ENCODE measurements around the gene KCNJ6.
A peak's percentile ranks its signal among the peaks of the same experiment; 100 is the strongest.
"Not testable (repeated sequence)": the region's sequence is repeated elsewhere in the genome, so short reads cannot be mapped to it uniquely, and the experiment has no call there.

The KCNJ6 gene, protein sequence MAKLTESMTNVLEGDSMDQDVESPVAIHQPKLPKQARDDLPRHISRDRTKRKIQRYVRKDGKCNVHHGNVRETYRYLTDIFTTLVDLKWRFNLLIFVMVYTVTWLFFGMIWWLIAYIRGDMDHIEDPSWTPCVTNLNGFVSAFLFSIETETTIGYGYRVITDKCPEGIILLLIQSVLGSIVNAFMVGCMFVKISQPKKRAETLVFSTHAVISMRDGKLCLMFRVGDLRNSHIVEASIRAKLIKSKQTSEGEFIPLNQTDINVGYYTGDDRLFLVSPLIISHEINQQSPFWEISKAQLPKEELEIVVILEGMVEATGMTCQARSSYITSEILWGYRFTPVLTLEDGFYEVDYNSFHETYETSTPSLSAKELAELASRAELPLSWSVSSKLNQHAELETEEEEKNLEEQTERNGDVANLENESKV

GRCh38 chr21:37916310-37917051 is at the start of gene KCNJ6:
KCNJ6 (minus strand) TSS chr21:37916457; CDS start chr21:37840682, 75,775 bp downstream.
- DNase-seq, result peak; percentile 15
- ATAC-seq, result no peak

- ATAC-seq (no peak), DNase-seq (no peak)
Observed at GRCh38 chr21:37965088-37965805, 49.0 kb upstream of the KCNJ6 start.

DNA sequence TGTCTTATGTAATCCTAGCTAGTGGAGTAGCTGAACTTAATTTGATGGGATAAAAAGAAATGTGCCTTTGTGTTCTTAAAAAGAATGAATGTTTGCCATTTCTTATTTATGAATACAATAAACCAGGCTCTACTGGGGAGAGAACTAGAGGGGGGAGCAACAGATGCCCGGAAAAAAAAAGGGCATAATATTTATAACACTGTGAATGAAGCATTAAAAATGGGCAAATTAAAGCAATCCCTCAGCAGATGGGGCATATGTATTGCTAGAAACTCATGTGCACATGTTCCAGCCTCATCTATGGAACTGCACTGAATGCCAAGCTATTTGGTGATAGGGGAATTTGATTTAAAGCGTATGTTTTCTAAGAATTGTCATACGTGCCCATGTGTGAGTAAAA is 42.3 kb upstream of the KCNJ6 start:
- ATAC-seq (no peak), DNase-seq (no peak)

GRCh38 chr21:37956772-37957171 is 40.5 kb upstream of the KCNJ6 start:
- ATAC-seq, result no peak
- no peak for DNase-seq

GRCh38 chr21:37945036-37945435 is 28.8 kb upstream of the KCNJ6 start:
- no peak for ATAC-seq
- DNase-seq, result no peak

DNA sequence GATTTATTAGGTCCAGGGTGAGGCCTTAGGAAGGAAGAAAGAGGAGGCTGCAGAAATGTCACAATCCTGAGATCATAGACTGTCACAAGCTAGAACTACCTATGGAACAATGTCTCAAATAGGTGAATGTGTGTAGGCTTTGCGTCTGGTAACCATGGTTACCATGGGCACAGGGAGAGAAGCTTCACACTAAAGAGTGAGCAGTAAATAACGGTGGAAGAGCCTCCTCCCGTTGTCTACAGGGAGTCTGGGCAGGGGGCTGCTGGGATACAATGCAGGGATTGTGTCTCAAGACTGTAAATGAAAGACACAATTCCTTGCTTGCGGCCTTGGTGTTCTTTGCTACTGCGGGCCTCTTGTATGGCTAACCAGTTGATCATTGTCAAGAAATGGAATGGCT is 28.2 kb upstream of the KCNJ6 start:
- ATAC-seq (no peak), DNase-seq (no peak)

DNA sequence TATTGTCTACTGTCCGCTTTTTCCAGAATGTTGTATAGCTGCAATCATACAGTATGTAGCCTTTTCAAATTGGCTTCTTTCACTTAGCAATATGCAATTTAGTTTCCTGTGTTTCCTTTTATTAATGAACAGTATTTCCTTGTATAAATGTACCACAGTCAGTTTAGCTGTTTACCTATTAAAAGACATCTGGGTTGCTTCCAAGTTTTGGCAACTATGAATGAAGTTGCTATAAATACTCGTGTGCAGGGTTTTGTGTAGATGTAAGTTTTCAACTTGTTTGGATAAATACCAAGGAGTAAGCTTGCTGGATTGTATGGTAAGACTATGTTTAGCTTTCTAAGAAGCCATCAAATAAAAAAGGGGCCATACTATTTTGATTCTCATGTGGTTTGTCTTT is 24.4 kb upstream of the KCNJ6 start:
- no peak for ATAC-seq

DNA sequence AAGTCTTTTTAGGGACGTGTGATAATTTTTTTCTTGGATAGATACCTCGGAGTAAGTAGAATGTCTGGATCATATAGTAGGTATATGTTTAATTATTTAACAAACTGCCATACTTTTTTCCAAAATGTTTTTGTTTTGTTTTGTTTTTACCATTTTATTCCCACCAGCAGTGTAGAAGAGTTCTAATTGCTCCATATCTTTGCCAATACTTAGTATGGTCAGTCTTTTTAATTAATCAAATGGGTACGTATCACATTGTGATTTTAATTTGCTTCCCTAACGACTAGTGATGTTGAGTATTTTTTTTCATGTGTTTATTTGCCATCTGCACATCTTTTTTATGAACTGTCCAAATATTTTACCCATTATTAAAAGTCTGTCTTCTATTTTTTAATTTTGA is 23.6 kb upstream of the KCNJ6 start:
- no peak for ATAC-seq
- no peak for DNase-seq

More for the DNA sequence above, 24.4 kb upstream of the KCNJ6 start:
- DNase-seq, result no peak

GRCh38 chr21:37939251-37939650 is 23.0 kb upstream of the KCNJ6 start:
- DNase-seq (no peak), ATAC-seq (no peak)

- no peak for DNase-seq
- no peak for ATAC-seq
Observed at GRCh38 chr21:37937668-37938067, 21.4 kb upstream of the KCNJ6 start.

DNA sequence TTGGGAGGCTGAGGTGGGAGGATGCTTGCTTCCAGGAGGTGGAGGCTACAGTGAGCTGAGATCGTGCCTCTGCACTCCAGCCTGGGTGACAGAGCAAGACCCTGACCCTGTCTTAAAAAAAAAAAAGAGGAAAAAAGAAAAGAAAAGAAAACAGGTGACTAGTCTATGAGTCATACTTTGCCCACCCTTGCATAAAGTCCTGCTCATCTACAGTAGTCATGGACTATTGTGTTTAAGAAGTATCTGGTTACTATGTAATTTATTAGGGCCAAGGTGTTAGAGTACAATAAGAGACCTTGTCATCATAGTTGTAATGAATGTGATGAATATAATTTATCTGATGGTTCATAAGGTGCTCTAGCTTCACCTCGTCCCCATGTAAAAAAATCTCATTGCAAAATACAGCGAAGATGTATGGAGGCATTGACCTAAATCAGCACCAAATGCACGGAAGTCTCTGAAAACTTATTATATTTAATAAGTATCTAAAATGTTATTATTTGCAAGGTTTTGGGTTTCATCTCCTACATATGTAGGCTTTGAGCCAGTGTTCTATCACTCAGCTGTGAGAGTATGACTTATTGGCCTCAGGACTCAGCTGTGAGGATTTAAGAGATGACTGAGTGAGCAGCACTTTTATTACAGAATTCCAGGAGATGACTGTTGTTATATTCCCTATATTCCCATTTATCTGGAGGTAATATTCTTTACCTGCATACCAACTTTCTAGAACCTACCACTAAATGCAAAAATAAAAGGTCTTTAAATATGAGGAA is 19.9 kb upstream of the KCNJ6 start:
- DNase-seq, result no peak

DNA sequence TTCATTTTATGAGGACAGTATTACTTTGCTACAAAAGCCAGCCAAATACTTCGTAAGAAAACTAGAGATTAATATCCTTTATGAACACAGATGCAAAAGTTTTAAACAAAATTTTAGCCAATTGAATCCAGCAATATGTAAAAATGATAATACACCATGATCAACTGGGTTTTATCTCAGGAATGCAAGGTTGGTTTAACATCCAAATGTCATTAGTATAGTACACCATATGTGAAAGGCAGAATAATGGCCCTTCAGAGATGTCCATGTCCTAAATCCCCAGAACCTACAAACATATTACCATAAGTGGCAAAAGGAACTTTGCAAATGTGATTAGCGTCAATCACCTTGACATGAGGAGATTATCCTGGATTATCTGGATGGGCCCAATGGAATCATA is 16.7 kb upstream of the KCNJ6 start:
- ATAC-seq (no peak), DNase-seq (no peak)

More for the DNA sequence above, 19.9 kb upstream of the KCNJ6 start:
- no peak for ATAC-seq

- ATAC-seq (no peak), DNase-seq (no peak)
Observed at GRCh38 chr21:37927711-37928110, 11.5 kb upstream of the KCNJ6 start.

DNA sequence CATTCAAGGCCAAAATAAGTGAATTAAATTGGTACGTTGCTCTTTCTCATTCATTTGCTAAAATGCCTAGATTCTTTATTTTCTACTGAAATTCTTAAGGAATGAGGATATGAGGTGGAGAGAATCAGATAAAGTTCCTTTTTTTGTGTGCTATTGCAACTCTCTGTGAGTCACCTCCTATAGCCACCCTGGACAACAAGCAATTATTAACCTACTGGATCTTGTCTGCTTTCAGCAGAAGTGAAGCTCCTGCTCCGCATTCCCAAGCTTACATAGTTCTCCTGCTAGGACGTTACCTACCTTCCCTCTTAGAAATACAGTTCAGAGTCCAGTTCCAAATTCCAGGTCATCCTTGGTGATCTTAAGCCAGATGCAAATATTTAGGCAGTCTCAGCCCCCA is 4.8 kb upstream of the KCNJ6 start:
- ATAC-seq, result no peak
- DNase-seq, result no peak

GRCh38 chr21:37920302-37920701 is 4.0 kb upstream of the KCNJ6 start:
- not testable (repeated sequence) for DNase-seq, ATAC-seq

GRCh38 chr21:37917612-37918011 is 1.4 kb upstream of the KCNJ6 start:
- ATAC-seq (no peak), DNase-seq (no peak)

DNA sequence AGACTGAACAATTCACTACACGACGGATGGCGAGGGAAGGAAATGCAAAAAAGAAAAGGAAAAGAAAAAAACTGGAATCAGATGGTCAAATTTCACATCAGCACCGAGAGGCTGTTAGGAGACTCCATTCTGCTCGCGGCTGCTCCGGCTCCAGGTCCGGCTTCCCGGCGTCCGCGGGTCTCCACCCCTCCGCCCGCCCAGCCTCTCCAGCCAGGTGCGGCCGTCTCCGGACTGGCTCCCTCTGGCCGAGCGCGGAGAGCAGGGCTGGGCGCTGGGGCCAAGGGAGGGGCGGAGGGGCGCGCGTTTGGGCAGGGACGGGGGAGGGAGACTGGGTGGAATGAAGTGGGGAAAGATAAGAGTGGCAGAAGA is 332 bp downstream of the KCNJ6 start:
- ATAC-seq, result no peak

GRCh38 chr21:37915497-37915911 is 753 bp downstream of the KCNJ6 start:
- no peak for DNase-seq
- no peak for ATAC-seq

More for the DNA sequence above, 332 bp downstream of the KCNJ6 start:
- DNase-seq, result no peak

DNA sequence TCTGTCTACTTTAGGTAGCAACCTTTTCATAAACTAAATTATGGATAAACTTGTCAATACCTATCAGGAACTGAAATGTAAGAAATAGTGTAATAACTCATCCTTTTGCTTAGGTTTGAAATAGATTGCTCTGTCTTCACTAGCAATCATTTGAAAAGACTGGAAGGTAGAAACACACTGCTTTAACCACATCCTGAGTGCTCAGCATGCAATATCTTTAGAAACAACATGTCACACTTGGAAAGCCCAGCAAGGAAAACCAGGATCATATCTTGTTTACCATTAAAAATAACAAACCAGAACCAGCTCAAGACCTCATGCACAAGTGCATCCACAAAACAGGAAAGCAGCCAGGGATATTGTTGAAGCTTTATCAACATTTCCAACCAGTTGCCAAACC is 3.6 kb downstream of the KCNJ6 start:
- DNase-seq (no peak), ATAC-seq (no peak)

DNA sequence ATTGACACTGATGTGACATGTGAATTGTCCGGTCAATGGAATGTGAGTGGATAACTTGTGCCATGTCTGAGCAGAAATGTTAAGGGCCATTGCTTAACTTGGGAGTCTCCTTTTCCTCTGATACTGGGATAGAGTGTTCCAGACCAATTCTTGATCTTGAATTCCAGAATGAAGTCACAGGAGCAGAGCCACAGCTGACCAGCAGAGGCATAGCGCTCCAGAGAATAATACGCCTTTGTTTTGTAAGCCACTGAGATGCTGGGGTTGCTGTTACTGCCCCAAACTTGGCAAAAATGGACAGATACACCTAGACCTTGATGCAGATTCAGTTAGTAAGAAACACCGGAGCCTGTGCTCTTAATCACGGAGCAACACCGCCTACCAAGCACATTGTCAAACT is 6.3 kb downstream of the KCNJ6 start:
- ATAC-seq, result no peak
- no peak for DNase-seq

- ATAC-seq, result no peak
Observed at GRCh38 chr21:37908691-37909090, 7.6 kb downstream of the KCNJ6 start.

GRCh38 chr21:37907076-37907475 is 9.2 kb downstream of the KCNJ6 start:
- DNase-seq (no peak), ATAC-seq (no peak)

More at GRCh38 chr21:37908691-37909090, 7.6 kb downstream of the KCNJ6 start:
- DNase-seq, result no peak

Data from stimulated activated naive CD8-positive, alpha-beta T cell treated with anti-CD3 and anti-CD28 coated beads, Interleukin-15, Interleukin-2, amounts not matched to agents 100 U/mL and 50 U/mL, for 24 hours (primary cell).